ENCODE results near the gene TFDP2.
A peak's percentile ranks its signal among the peaks of the same experiment; 100 is the strongest.
"Not testable (repeated sequence)": the region's sequence is repeated elsewhere in the genome, so short reads cannot be mapped to it uniquely, and the experiment has no call there.

The TFDP2 gene

DNA sequence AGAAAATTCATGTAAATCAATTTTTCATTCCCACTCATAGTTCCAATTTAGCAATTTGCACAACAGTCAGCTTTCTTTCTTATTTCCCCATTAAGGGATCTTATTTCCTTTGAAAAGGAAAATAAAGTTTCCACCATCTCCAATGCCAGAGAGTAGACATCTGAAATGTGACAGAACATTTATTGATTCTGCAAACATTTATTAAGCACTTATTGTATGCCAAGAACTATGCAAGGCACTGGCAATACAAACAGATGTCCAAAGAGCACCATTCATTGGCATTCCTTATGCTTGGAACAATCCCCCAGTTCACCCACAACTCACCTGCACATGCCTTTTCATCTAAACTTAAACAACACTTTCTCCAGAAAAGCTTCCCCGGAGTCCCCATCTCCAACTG, 2.5 kb upstream of the TFDP2 start:
- H3K36me3 ChIP-seq (ENCODE audit: control insufficient read depth in 2 of 2, insufficient read depth in 2 of 2, low read length in 2 of 2) = no peaks in the 10 kb centered on the region
- no peak overlapping the region for H3K27ac ChIP-seq (ENCODE audit: low read length)
- no peaks in the 10 kb centered on the region for H3K9me3 ChIP-seq (ENCODE audit: control insufficient read depth in 2 of 2, low read length in 2 of 2)
- no peak overlapping the region for H3K9ac ChIP-seq (ENCODE audit: low read length in 2 of 2)
- no peak overlapping the region for H3K4me3 ChIP-seq (ENCODE audit: low read length in 2 of 2)
- H3K27me3 ChIP-seq (ENCODE audit: control insufficient read depth in 1 of 2, insufficient read depth in 2 of 2, low read length in 2 of 2) = no peaks in the 10 kb centered on the region
- peaks cover 13% of the 10 kb centered on the region for H3K4me1 ChIP-seq (ENCODE audit: control insufficient read depth, insufficient read depth, low read length)

- Histone ChIP-seq H3K9me3 (ENCODE audit: control insufficient read depth in 2 of 2, low read length in 2 of 2) (no peaks in the 10 kb centered on the region), H3K4me1 (ENCODE audit: control insufficient read depth, insufficient read depth, low read length) (peaks cover 16% of the 10 kb centered on the region), H3K4me3 (ENCODE audit: low read length in 2 of 2) (no peak overlapping the region), H3K27ac (ENCODE audit: low read length) (no peak overlapping the region), H3K36me3 (ENCODE audit: control insufficient read depth in 2 of 2, insufficient read depth in 2 of 2, low read length in 2 of 2) (no peaks in the 10 kb centered on the region), H3K9ac (ENCODE audit: low read length in 2 of 2) (no peak overlapping the region), H3K27me3 (ENCODE audit: control insufficient read depth in 1 of 2, insufficient read depth in 2 of 2, low read length in 2 of 2) (no peaks in the 10 kb centered on the region)
Measured at GRCh38 chr3:142151240-142151639, 1.9 kb upstream of the TFDP2 start.

DNA sequence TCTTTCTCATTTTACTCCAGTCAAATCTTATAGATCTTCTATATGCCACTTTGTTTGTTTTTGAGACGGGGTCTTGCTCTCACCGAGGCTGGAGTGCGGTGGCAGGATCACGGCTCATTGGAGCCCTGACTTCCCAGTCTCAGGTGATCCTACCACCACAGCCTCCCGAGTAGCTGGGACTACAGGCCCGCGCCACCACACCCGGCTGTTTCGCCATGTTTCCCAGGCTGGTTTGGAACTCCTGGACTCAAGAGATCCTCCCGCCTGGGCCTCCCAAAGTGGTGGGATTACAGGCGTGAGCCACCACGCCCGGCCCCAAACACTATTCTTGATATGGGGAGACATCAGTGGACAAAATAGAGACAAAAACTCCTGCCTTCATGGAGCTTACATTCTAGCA, 927 bp upstream of the TFDP2 start:
- no peak overlapping the region for H3K4me3 ChIP-seq (ENCODE audit: low read length in 2 of 2)
- peaks cover 16% of the 10 kb centered on the region for H3K4me1 ChIP-seq (ENCODE audit: control insufficient read depth, insufficient read depth, low read length)
- no peaks in the 10 kb centered on the region for H3K27me3 ChIP-seq (ENCODE audit: control insufficient read depth in 1 of 2, insufficient read depth in 2 of 2, low read length in 2 of 2)
- no peaks in the 10 kb centered on the region for H3K9me3 ChIP-seq (ENCODE audit: control insufficient read depth in 2 of 2, low read length in 2 of 2)
- peak overlapping the region; percentile 76 for H3K27ac ChIP-seq (ENCODE audit: low read length)
- H3K36me3 ChIP-seq (ENCODE audit: control insufficient read depth in 2 of 2, insufficient read depth in 2 of 2, low read length in 2 of 2) = no peaks in the 10 kb centered on the region
- no peak overlapping the region for H3K9ac ChIP-seq (ENCODE audit: low read length in 2 of 2)

DNA sequence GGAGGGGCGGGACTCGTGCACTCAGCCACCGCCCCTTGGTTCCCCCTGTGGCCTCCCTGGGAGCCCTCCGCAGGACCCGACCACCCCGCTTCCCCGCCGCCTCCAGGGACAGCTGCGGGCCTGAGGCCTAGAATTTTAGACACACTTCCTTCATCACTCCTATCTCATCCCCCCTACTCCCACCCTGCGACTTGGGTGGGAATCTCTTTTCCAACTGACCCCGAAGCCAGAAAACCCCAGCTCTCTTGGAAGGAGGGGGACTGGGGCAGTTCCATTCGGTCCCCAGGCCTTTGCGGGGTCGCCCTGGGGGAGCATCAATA, 289 bp upstream of the TFDP2 start:
- Histone ChIP-seq H3K9me3 (ENCODE audit: control insufficient read depth in 2 of 2, low read length in 2 of 2) (no peaks in the 10 kb centered on the region), H3K4me3 (ENCODE audit: low read length in 2 of 2) (peak overlapping the region; percentile 64 to 88), H3K36me3 (ENCODE audit: control insufficient read depth in 2 of 2, insufficient read depth in 2 of 2, low read length in 2 of 2) (no peaks in the 10 kb centered on the region), H3K4me1 (ENCODE audit: control insufficient read depth, insufficient read depth, low read length) (peaks cover 16% of the 10 kb centered on the region), H3K27me3 (ENCODE audit: control insufficient read depth in 1 of 2, insufficient read depth in 2 of 2, low read length in 2 of 2) (no peaks in the 10 kb centered on the region), H3K27ac (ENCODE audit: low read length) (peak overlapping the region; percentile 76), H3K9ac (ENCODE audit: low read length in 2 of 2) (peak overlapping the region; percentile 76 to 89)

GRCh38 chr3:142148044-142148791, 1.1 kb downstream of the TFDP2 start:
- Histone ChIP-seq H3K27me3 (ENCODE audit: control insufficient read depth in 1 of 2, insufficient read depth in 2 of 2, low read length in 2 of 2) (no peaks in the 10 kb centered on the region), H3K9ac (ENCODE audit: low read length in 2 of 2) (peak overlapping the region; percentile 89 to 93), H3K4me1 (ENCODE audit: control insufficient read depth, insufficient read depth, low read length) (peaks cover 16% of the 10 kb centered on the region), H3K36me3 (ENCODE audit: control insufficient read depth in 2 of 2, insufficient read depth in 2 of 2, low read length in 2 of 2) (no peaks in the 10 kb centered on the region), H3K9me3 (ENCODE audit: control insufficient read depth in 2 of 2, low read length in 2 of 2) (no peaks in the 10 kb centered on the region), H3K4me3 (ENCODE audit: low read length in 2 of 2) (peak overlapping the region; percentile 88), H3K27ac (ENCODE audit: low read length) (peak overlapping the region; percentile 76)

GRCh38 chr3:142144587-142144986, 4.8 kb downstream of the TFDP2 start:
- H3K27me3 ChIP-seq (ENCODE audit: control insufficient read depth in 1 of 2, insufficient read depth in 2 of 2, low read length in 2 of 2); H3K36me3 ChIP-seq (ENCODE audit: control insufficient read depth in 2 of 2, insufficient read depth in 2 of 2, low read length in 2 of 2); H3K9ac ChIP-seq (ENCODE audit: low read length in 2 of 2); H3K27ac ChIP-seq (ENCODE audit: low read length); H3K9me3 ChIP-seq (ENCODE audit: control insufficient read depth in 2 of 2, low read length in 2 of 2); H3K4me3 ChIP-seq (ENCODE audit: low read length in 2 of 2): not testable (repeated sequence)
- peaks cover 16% of the 10 kb centered on the region for H3K4me1 ChIP-seq (ENCODE audit: control insufficient read depth, insufficient read depth, low read length)

GRCh38 chr3:142140608-142141285, 8.6 kb downstream of the TFDP2 start:
- H3K27ac ChIP-seq (ENCODE audit: low read length); H3K4me3 ChIP-seq (ENCODE audit: low read length in 2 of 2); H3K27me3 ChIP-seq (ENCODE audit: control insufficient read depth in 1 of 2, insufficient read depth in 2 of 2, low read length in 2 of 2); H3K4me1 ChIP-seq (ENCODE audit: control insufficient read depth, insufficient read depth, low read length); H3K36me3 ChIP-seq (ENCODE audit: control insufficient read depth in 2 of 2, insufficient read depth in 2 of 2, low read length in 2 of 2); H3K9me3 ChIP-seq (ENCODE audit: control insufficient read depth in 2 of 2, low read length in 2 of 2); H3K9ac ChIP-seq (ENCODE audit: low read length in 2 of 2): not testable (repeated sequence)

DNA sequence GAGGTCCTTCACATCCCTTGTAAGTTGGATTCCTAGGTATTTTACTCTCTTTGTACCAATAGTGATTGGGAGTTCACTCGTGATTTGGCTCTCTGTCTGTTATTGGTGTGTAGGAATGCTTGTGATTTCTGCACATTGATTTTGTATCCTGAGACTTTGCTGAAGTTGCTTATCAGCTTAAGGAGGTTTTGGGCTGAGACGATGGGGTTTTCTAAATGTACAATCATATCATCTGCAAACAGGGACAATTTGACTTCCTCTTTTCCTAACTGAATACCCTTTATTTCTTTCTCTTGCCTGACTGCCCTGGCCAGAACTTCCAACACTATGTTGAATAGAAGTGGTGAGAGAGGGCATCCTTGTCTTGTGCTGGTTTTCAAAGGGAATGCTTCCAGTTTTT, 12.3 kb downstream of the TFDP2 start:
- not testable (repeated sequence) for H3K9ac ChIP-seq (ENCODE audit: low read length in 2 of 2); H3K4me3 ChIP-seq (ENCODE audit: low read length in 2 of 2); H3K4me1 ChIP-seq (ENCODE audit: control insufficient read depth, insufficient read depth, low read length); H3K27me3 ChIP-seq (ENCODE audit: control insufficient read depth in 1 of 2, insufficient read depth in 2 of 2, low read length in 2 of 2); H3K9me3 ChIP-seq (ENCODE audit: control insufficient read depth in 2 of 2, low read length in 2 of 2); H3K36me3 ChIP-seq (ENCODE audit: control insufficient read depth in 2 of 2, insufficient read depth in 2 of 2, low read length in 2 of 2); H3K27ac ChIP-seq (ENCODE audit: low read length)

DNA sequence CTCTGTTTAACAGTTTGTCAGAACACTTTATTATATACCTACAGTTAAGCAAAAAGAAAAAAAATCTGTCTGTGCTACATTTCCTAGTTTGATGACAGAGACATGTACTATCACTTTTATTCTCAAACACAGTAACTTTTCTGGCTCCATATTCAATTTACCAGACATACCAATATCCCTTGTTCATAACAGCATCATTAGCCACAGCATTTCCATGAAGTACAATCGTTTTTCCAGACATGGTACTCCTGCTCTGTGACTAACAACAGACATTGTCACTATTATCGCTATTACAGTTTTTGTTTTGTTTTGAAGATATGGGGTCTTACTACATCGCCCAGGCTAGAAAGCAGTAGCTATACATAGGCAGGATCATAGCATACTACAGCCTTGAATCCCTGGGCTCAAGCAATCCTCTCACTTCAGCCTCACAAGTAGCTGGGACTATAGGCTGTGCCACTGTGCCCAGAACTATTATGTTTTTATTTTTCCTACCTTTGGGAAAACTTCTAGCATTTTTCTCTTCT, 14.5 kb downstream of the TFDP2 start:
- H3K9ac ChIP-seq (ENCODE audit: low read length in 2 of 2) = no peak overlapping the region

DNA sequence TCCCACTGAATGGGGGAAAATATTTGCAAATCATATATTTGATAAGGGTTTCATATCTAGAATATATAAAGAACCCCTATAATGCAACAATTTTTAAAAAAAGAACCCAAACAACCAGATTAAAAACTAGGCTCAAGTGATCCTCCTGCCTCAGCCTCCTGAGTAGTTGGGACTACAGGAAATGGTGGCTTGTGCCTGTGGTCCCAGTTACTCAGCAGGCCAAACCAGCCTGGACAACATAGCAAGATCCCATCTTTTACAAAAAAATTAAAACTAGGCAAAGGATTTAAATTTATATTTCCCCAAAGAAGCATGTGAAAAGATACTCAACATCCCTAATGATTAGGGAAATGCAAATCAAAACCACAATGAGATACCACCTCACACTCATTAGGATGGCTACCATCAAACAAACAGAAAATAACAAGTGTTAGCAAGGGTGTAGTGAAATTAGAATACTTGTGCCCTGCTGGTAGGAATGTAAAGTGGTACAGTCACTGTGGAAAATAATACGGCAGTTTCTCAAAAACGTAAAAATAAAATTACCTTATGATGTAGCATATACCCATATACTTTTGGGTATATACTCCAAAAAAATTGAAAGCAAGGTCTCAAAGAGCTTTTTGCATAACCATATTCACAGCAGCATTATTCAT, 19.7 kb downstream of the TFDP2 start:
- Histone ChIP-seq H3K4me3 (ENCODE audit: low read length in 2 of 2) (no peak overlapping the region), H3K27ac (ENCODE audit: low read length) (no peak overlapping the region), H3K27me3 (ENCODE audit: control insufficient read depth in 1 of 2, insufficient read depth in 2 of 2, low read length in 2 of 2) (no peaks in the 10 kb centered on the region), H3K9me3 (ENCODE audit: control insufficient read depth in 2 of 2, low read length in 2 of 2) (no peaks in the 10 kb centered on the region), H3K4me1 (ENCODE audit: control insufficient read depth, insufficient read depth, low read length) (no peaks in the 10 kb centered on the region), H3K9ac (ENCODE audit: low read length in 2 of 2) (no peak overlapping the region), H3K36me3 (ENCODE audit: control insufficient read depth in 2 of 2, insufficient read depth in 2 of 2, low read length in 2 of 2) (no peaks in the 10 kb centered on the region)

More for the DNA sequence above, 14.5 kb downstream of the TFDP2 start:
- Histone ChIP-seq H3K27me3 (ENCODE audit: control insufficient read depth in 1 of 2, insufficient read depth in 2 of 2, low read length in 2 of 2) (no peaks in the 10 kb centered on the region), H3K4me1 (ENCODE audit: control insufficient read depth, insufficient read depth, low read length) (no peaks in the 10 kb centered on the region), H3K27ac (ENCODE audit: low read length) (no peak overlapping the region), H3K4me3 (ENCODE audit: low read length in 2 of 2) (no peak overlapping the region), H3K9me3 (ENCODE audit: control insufficient read depth in 2 of 2, low read length in 2 of 2) (no peaks in the 10 kb centered on the region), H3K36me3 (ENCODE audit: control insufficient read depth in 2 of 2, insufficient read depth in 2 of 2, low read length in 2 of 2) (no peaks in the 10 kb centered on the region)

Data from stomach smooth muscle (tissue), 2 donors.